HEK293 (cell line): Measurements from ENCODE around the gene EIF4G3.

Source experiments
- GLIS2 ChIP-seq: fragments of 450-650 bp; formaldehyde crosslinking; IDR thresholded peaks from 2 replicates; pipeline ENCODE4 v1.5.1; 2016; ENCODE audit warnings: missing biosample characterization, missing genetic modification characterization
- YY1 ChIP-seq: fragments of 450-650 bp; formaldehyde crosslinking; IDR thresholded peaks from 2 replicates; pipeline ENCODE4 v1.5.1; 2018; ENCODE audit warnings: missing biosample characterization, missing genetic modification characterization
- ZFP69B ChIP-seq: fragments of 450-650 bp; formaldehyde crosslinking; IDR thresholded peaks from 2 replicates; pipeline ENCODE4 v1.5.1; 2016; ENCODE audit warnings: missing biosample characterization, missing genetic modification characterization
- ZNF146 ChIP-seq: fragments of 450-650 bp; formaldehyde crosslinking; IDR thresholded peaks from 2 replicates; pipeline ENCODE4 v1.5.1; 2016; ENCODE audit warnings: missing biosample characterization, missing genetic modification characterization
- ZNF16 ChIP-seq: fragments of 450-650 bp; formaldehyde crosslinking; IDR thresholded peaks from 2 replicates; pipeline ENCODE4 v1.5.1; 2016; ENCODE audit warnings: low read depth, missing biosample characterization, missing genetic modification characterization
- ZNF221 ChIP-seq: fragments of 450-650 bp; formaldehyde crosslinking; IDR thresholded peaks from 2 replicates; pipeline ENCODE4 v1.5.1; 2017; ENCODE audit warnings: missing biosample characterization, missing genetic modification characterization, borderline replicate concordance
- ZNF292 ChIP-seq: fragments of 450-650 bp; formaldehyde crosslinking; IDR thresholded peaks from 2 replicates; pipeline ENCODE4 v1.5.1; 2016; ENCODE audit warnings: low read depth, missing biosample characterization, missing genetic modification characterization, borderline replicate concordance
- ZNF350 ChIP-seq: fragments of 450-650 bp; formaldehyde crosslinking; IDR thresholded peaks from 2 replicates; pipeline ENCODE4 v1.5.0; 2017; ENCODE audit warnings: missing biosample characterization, mild to moderate bottlenecking, missing genetic modification characterization
- ZNF416 ChIP-seq: fragments of 450-650 bp; formaldehyde crosslinking; IDR thresholded peaks from 2 replicates; pipeline ENCODE4 v1.5.1; 2016; ENCODE audit warnings: missing biosample characterization, missing genetic modification characterization
- ZNF433 ChIP-seq: fragments of 450-650 bp; formaldehyde crosslinking; IDR thresholded peaks from 2 replicates; pipeline ENCODE4 v1.5.1; 2016; ENCODE audit warnings: missing biosample characterization, missing genetic modification characterization, low read depth
- ZNF830 ChIP-seq: fragments of 450-650 bp; IDR thresholded peaks from 2 replicates; pipeline ENCODE4 v1.5.0; 2018; ENCODE audit warnings: missing biosample characterization, missing genetic modification characterization, low read depth, mild to moderate bottlenecking, moderate library complexity
- TF ChIP-seq, protein P1 (sequence below): fragments of 450-650 bp; formaldehyde crosslinking; IDR thresholded peaks from 2 replicates; pipeline ENCODE4 v1.5.1; 2016; ENCODE audit warnings: missing biosample characterization, missing genetic modification characterization
- TF ChIP-seq, protein P2 (sequence below): fragments of 450-650 bp; formaldehyde crosslinking; conservative IDR thresholded peaks from 2 replicates; pipeline ENCODE4 v1.5.1; 2016; ENCODE audit warnings: low read depth, missing biosample characterization, missing genetic modification characterization
- TF ChIP-seq, protein P3 (sequence below): fragments of 450-650 bp; formaldehyde crosslinking; IDR thresholded peaks from 2 replicates; pipeline ENCODE4 v1.5.1; 2016; ENCODE audit warnings: missing biosample characterization, missing genetic modification characterization

DNA sequence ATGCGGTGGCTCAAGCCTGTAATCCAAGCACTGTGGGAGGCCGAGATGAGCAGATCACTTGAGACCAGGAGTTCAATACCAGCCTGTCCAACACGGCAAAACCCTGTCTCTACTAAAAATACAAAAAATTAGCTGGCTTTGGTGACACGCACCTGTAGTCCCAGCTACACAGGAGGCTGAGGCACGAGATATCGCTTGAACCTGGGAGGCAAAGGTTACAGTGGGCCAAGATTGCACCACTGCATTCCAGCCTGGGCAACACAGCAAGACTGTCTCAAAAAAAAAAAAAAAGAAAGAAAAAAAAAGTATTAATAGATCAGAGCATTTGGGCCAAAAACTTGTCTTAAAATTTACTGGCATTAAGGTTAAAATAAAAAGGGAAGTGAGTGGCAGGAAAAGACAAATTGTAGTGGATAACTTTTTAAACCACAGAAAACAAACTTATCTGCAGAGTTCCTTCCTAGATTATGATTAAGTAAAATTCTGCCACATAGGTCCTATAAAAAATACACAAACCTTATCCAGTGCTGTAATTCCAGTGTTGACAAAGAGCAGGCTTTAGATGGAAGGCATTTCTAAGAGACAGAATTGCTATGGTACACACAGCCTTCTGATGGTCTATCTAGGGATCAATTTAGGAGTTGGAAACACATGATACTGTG, 53.3 kb downstream of the EIF4G3 start:
- TF ChIP-seq ZNF830 (tag by site-specific recombination): no peak
- TF ChIP-seq ZNF221 (tag by site-specific recombination): no peak
- TF ChIP-seq ZNF416: no peak
- TF ChIP-seq, protein P1, sequence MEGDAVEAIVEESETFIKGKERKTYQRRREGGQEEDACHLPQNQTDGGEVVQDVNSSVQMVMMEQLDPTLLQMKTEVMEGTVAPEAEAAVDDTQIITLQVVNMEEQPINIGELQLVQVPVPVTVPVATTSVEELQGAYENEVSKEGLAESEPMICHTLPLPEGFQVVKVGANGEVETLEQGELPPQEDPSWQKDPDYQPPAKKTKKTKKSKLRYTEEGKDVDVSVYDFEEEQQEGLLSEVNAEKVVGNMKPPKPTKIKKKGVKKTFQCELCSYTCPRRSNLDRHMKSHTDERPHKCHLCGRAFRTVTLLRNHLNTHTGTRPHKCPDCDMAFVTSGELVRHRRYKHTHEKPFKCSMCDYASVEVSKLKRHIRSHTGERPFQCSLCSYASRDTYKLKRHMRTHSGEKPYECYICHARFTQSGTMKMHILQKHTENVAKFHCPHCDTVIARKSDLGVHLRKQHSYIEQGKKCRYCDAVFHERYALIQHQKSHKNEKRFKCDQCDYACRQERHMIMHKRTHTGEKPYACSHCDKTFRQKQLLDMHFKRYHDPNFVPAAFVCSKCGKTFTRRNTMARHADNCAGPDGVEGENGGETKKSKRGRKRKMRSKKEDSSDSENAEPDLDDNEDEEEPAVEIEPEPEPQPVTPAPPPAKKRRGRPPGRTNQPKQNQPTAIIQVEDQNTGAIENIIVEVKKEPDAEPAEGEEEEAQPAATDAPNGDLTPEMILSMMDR (tag by site-specific recombination): no peak
- TF ChIP-seq, protein P2, sequence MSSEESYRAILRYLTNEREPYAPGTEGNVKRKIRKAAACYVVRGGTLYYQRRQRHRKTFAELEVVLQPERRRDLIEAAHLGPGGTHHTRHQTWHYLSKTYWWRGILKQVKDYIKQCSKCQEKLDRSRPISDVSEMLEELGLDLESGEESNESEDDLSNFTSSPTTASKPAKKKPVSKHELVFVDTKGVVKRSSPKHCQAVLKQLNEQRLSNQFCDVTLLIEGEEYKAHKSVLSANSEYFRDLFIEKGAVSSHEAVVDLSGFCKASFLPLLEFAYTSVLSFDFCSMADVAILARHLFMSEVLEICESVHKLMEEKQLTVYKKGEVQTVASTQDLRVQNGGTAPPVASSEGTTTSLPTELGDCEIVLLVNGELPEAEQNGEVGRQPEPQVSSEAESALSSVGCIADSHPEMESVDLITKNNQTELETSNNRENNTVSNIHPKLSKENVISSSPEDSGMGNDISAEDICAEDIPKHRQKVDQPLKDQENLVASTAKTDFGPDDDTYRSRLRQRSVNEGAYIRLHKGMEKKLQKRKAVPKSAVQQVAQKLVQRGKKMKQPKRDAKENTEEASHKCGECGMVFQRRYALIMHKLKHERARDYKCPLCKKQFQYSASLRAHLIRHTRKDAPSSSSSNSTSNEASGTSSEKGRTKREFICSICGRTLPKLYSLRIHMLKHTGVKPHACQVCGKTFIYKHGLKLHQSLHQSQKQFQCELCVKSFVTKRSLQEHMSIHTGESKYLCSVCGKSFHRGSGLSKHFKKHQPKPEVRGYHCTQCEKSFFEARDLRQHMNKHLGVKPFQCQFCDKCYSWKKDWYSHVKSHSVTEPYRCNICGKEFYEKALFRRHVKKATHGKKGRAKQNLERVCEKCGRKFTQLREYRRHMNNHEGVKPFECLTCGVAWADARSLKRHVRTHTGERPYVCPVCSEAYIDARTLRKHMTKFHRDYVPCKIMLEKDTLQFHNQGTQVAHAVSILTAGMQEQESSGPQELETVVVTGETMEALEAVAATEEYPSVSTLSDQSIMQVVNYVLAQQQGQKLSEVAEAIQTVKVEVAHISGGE (tag by site-specific recombination): no peak
- no peak for TF ChIP-seq ZNF292 (tag by site-specific recombination)
- no peak for TF ChIP-seq YY1 (tag by site-specific recombination)
- TF ChIP-seq GLIS2 (tag by site-specific recombination): no peak
- TF ChIP-seq ZNF146 (tag by site-specific recombination): no peak
- no peak for TF ChIP-seq ZNF433 (tag by site-specific recombination)
- TF ChIP-seq ZNF350 (tag by site-specific recombination): no peak
- TF ChIP-seq, protein P3, sequence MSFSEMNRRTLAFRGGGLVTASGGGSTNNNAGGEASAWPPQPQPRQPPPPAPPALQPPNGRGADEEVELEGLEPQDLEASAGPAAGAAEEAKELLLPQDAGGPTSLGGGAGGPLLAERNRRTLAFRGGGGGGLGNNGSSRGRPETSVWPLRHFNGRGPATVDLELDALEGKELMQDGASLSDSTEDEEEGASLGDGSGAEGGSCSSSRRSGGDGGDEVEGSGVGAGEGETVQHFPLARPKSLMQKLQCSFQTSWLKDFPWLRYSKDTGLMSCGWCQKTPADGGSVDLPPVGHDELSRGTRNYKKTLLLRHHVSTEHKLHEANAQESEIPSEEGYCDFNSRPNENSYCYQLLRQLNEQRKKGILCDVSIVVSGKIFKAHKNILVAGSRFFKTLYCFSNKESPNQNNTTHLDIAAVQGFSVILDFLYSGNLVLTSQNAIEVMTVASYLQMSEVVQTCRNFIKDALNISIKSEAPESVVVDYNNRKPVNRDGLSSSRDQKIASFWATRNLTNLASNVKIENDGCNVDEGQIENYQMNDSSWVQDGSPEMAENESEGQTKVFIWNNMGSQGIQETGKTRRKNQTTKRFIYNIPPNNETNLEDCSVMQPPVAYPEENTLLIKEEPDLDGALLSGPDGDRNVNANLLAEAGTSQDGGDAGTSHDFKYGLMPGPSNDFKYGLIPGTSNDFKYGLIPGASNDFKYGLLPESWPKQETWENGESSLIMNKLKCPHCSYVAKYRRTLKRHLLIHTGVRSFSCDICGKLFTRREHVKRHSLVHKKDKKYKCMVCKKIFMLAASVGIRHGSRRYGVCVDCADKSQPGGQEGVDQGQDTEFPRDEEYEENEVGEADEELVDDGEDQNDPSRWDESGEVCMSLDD: no peak
- no peak for TF ChIP-seq ZNF16
- no peak for TF ChIP-seq ZFP69B (tag by site-specific recombination)
